ENCODE results near the gene REEP1.

DNA sequence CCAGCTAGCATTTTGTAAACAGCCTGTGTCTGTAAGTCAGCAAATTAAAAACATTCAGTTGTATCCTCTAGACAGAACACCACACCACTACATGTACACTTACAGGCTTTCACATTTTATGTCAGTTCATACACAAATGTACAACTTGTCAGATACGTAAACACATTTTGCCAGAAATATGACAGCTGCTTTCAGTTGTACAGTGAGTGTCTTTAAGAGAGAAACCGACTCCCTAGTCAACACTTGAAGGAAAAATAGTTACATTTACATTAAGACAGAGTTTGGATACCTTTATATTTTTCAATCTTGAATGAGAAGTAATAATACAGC lies 123.0 kb downstream of the REEP1 start:
- TF ChIP-seq CTCF (IDR thresholded peaks at IDR 0.05; ENCODE audit: insufficient read depth, low read length, poor library complexity, severe bottlenecking), result no peak
- no peak for TF ChIP-seq EZH2phosphoT487 (conservative IDR thresholded peaks at IDR 0.05; ENCODE audit: low read length)
